H9 (cell line): ENCODE results near the gene USP46. TPM values are rescaled to one million over a fixed set of nuclear protein-coding genes. Genes with fewer than 3 reads are reported as not detected.

Experiments
- DNase-seq: peaks from one replicate; pipeline ENCODE4 v3.0.0-alpha.2; 2017
- H2AFZ ChIP-seq: one replicate; pipeline ENCODE4 v1.6.1; 2013; ENCODE audit warnings: mild to moderate bottlenecking, low read length, control low read depth, moderate library complexity
- H2AK5ac ChIP-seq: 2 replicates; pipeline ENCODE4 v1.6.1; 2013; ENCODE audit warnings: low read length, control low read depth, mixed read lengths; ENCODE audit not compliant: insufficient read length
- H2BK120ac ChIP-seq: one replicate; pipeline ENCODE4 v1.6.1; 2013; ENCODE audit warnings: low read depth, mild to moderate bottlenecking, low read length, control low read depth, inconsistent platforms; ENCODE audit not compliant: poor library complexity, severe bottlenecking
- H2BK12ac ChIP-seq: 2 replicates; pipeline ENCODE4 v1.6.1; 2013; ENCODE audit warnings: low read length, control low read depth, mixed read lengths, low read depth; ENCODE audit not compliant: insufficient read length
- H2BK15ac ChIP-seq: 2 replicates; pipeline ENCODE4 v1.6.1; 2013; ENCODE audit warnings: low read depth, low read length, control low read depth
- H2BK20ac ChIP-seq: one replicate; pipeline ENCODE4 v1.6.1; 2013; ENCODE audit warnings: low read depth, mild to moderate bottlenecking, low read length, control low read depth, inconsistent platforms; ENCODE audit not compliant: poor library complexity, severe bottlenecking
- H2BK5ac ChIP-seq: 2 replicates; pipeline ENCODE4 v1.6.1; 2013; ENCODE audit warnings: low read length, control low read depth, mixed read lengths; ENCODE audit not compliant: insufficient read length
- H3K14ac ChIP-seq: 2 replicates; pipeline ENCODE4 v1.6.1; 2013; ENCODE audit warnings: low read length, control low read depth; ENCODE audit not compliant: insufficient read depth
- H3K18ac ChIP-seq: 2 replicates; pipeline ENCODE4 v1.6.1; 2013; ENCODE audit warnings: low read depth, mild to moderate bottlenecking, mixed read lengths, low read length, control low read depth; ENCODE audit not compliant: insufficient read length
- H3K23ac ChIP-seq: 2 replicates; pipeline ENCODE4 v1.6.1; 2013; ENCODE audit warnings: low read length, control low read depth, mixed read lengths, low read depth; ENCODE audit not compliant: insufficient read length
- H3K23me2 ChIP-seq: 2 replicates; pipeline ENCODE4 v1.6.1; 2013; ENCODE audit warnings: low read depth, mild to moderate bottlenecking, mixed read lengths, low read length, control low read depth; ENCODE audit not compliant: insufficient read length, poor library complexity, severe bottlenecking
- H3K27ac ChIP-seq: 2 replicates; pipeline ENCODE4 v1.5.1; 2013; ENCODE audit warnings: low read length, control low read depth, mixed read lengths, low read depth; ENCODE audit not compliant: insufficient read length
- H3K27me3 ChIP-seq: 2 replicates; pipeline ENCODE4 v1.6.1; 2013; ENCODE audit warnings: low read length, control low read depth, inconsistent platforms; ENCODE audit not compliant: insufficient read depth
- H3K4ac ChIP-seq: 2 replicates; pipeline ENCODE4 v1.6.1; 2013; ENCODE audit warnings: low read depth, mild to moderate bottlenecking, control low read depth, inconsistent platforms, low read length, moderate library complexity
- H3K4me1 ChIP-seq: 2 replicates; pipeline ENCODE4 v1.6.1; 2013; ENCODE audit warnings: low read length, control low read depth, inconsistent platforms; ENCODE audit not compliant: insufficient read depth
- H3K4me2 ChIP-seq: 2 replicates; pipeline ENCODE4 v1.6.1; 2013; ENCODE audit warnings: low read length, control low read depth, mixed read lengths; ENCODE audit not compliant: insufficient read length, insufficient read depth
- H3K56ac ChIP-seq: 2 replicates; pipeline ENCODE4 v1.6.1; 2013; ENCODE audit warnings: low read depth, mild to moderate bottlenecking, mixed read lengths, low read length, control low read depth; ENCODE audit not compliant: insufficient read length
- H3K79me1 ChIP-seq: 2 replicates; pipeline ENCODE4 v1.6.1; 2013; ENCODE audit warnings: low read depth, mild to moderate bottlenecking, moderate library complexity, low read length, control low read depth, inconsistent platforms; ENCODE audit not compliant: insufficient read depth, poor library complexity, severe bottlenecking
- H3K79me2 ChIP-seq: 2 replicates; pipeline ENCODE4 v1.6.1; 2013; ENCODE audit warnings: low read length, control low read depth, inconsistent platforms; ENCODE audit not compliant: insufficient read depth
- H3K9ac ChIP-seq: 2 replicates; pipeline ENCODE4 v1.6.1; 2013; ENCODE audit warnings: low read length, control low read depth, mixed read lengths; ENCODE audit not compliant: insufficient read length; ENCODE audit errors: extremely low read depth
- H3K9me3 ChIP-seq: one replicate; pipeline ENCODE4 v1.6.1; 2013; ENCODE audit warnings: low read depth, low read length, inconsistent platforms; ENCODE audit not compliant: control insufficient read depth
- H3T11ph ChIP-seq: one replicate; pipeline ENCODE4 v1.6.1; 2013; ENCODE audit warnings: mild to moderate bottlenecking, low read length, control low read depth, inconsistent platforms
- H4K20me1 ChIP-seq: one replicate; pipeline ENCODE4 v1.6.1; 2013; ENCODE audit not compliant: control insufficient read depth, insufficient read length, insufficient read depth
- H4K5ac ChIP-seq: 2 replicates; pipeline ENCODE4 v1.6.1; 2013; ENCODE audit warnings: low read depth, mild to moderate bottlenecking, mixed read lengths, low read length, control low read depth; ENCODE audit not compliant: insufficient read length
- H4K8ac ChIP-seq: replicated peaks from 2 replicates; pipeline ENCODE4 v1.6.1; 2013; ENCODE audit warnings: low read length, control low read depth, mixed read lengths, low read depth; ENCODE audit not compliant: insufficient read length
- H4K91ac ChIP-seq: 2 replicates; pipeline ENCODE4 v1.6.1; 2013; ENCODE audit warnings: low read depth, mild to moderate bottlenecking, moderate library complexity, mixed read lengths, low read length, control low read depth; ENCODE audit not compliant: insufficient read length
- H3K27ac Mint-ChIP-seq, 3 experiments: 2 replicates in 2 of 3; 3 replicates in 1 of 3; pipeline ENCODE4 v1.8.0; 2020 to 2021; ENCODE audit warnings: mixed read lengths in 3 of 3, mild to moderate bottlenecking in 1 of 3, moderate library complexity in 1 of 3
- H3K27me3 Mint-ChIP-seq: 2 replicates; pipeline ENCODE4 v1.8.0; 2021; ENCODE audit warnings: low read depth, mild to moderate bottlenecking, moderate library complexity, mixed read lengths
- H3K36me3 Mint-ChIP-seq, 3 experiments: 2 replicates in 2 of 3; 3 replicates in 1 of 3; pipeline ENCODE4 v1.8.0; 2020 to 2021; ENCODE audit warnings: low read depth in 3 of 3, mixed read lengths in 3 of 3; ENCODE audit not compliant: insufficient read depth in 1 of 3
- H3K4me1 Mint-ChIP-seq, 2 experiments: 2 replicates each; pipeline ENCODE4 v1.8.0; 2020; ENCODE audit warnings: mixed read lengths in 2 of 2
- H3K4me3 Mint-ChIP-seq, 2 experiments: 2 replicates in 1 of 2; 3 replicates in 1 of 2; pipeline ENCODE4 v1.8.0; 2020 to 2021; ENCODE audit warnings: mild to moderate bottlenecking in 2 of 2, mixed read lengths in 2 of 2, moderate library complexity in 1 of 2
- H3K9me3 Mint-ChIP-seq, 2 experiments: 2 replicates in 1 of 2; 3 replicates in 1 of 2; pipeline ENCODE4 v1.8.0; 2020; ENCODE audit warnings: mild to moderate bottlenecking in 2 of 2, mixed read lengths in 2 of 2, moderate library complexity in 1 of 2
- WGBS: extraction: QIAGEN DNeasy Blood & Tissue Kit; methylation state at CpG from one replicate; pipeline ENCODE4 v1.1.7; 2013; ENCODE audit warnings: missing lambda C conversion rate, low lambda C conversion rate, mixed read lengths; ENCODE audit not compliant: insufficient read length; ENCODE audit errors: extremely low coverage; 5-methylcytosine and 5-hydroxymethylcytosine counted together
- total RNA-seq: library from RNA; stranded (reverse); gene quantifications from 2 replicates; pipeline ENCODE4 v1.2.1, GENCODE V29; 2021
- TF ChIP-seq, protein P1 (sequence below): fragments of 200-600 bp; sonication (generic); conservative IDR thresholded peaks from 3 replicates; pipeline ENCODE4 v1.8.0; 2021; ENCODE audit warnings: antibody characterized with exemption, mild to moderate bottlenecking

Gene USP46
- total RNA-seq, 1 experiment from 2014 or later: 59.8 TPM

DNA sequence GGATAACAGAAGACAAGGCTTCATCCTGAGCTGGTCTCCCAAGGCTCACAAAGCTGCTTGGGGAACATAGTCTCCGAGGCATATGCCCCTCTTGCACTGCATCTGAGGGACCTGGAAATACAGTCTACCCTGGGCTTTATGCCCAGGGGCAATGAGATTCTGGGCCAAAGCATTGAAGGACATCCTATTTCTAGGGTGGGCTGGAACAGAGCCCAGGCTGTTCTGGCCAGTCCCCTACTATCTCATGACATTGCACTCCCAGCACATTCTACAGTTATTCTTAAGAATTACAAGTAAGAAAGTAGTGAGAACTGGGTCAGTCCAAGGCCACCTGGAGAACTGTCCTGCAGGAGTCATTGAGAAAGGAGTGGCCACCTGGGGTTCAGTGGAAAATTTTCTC is 107.6 kb downstream of the USP46 start:
- Histone ChIP-seq H3T11ph (no peak overlapping the region), H3K9me3 (no peaks in the 10 kb centered on the region), H3K4ac (no peak overlapping the region), H3K4me2 (no peak overlapping the region), H2BK12ac (no peak overlapping the region), H2BK20ac (no peak overlapping the region), H2AFZ (no peak overlapping the region), H3K79me2 (no peaks in the 10 kb centered on the region), H4K8ac (no peak overlapping the region), H3K56ac (no peak overlapping the region), H3K18ac (no peak overlapping the region), H3K23me2 (no peaks in the 10 kb centered on the region), H4K5ac (no peak overlapping the region), H2BK5ac (no peak overlapping the region), H2AK5ac (no peak overlapping the region), H4K20me1 (no peaks in the 10 kb centered on the region), H3K23ac (no peak overlapping the region), H2BK15ac (no peak overlapping the region), H4K91ac (no peak overlapping the region), H2BK120ac (no peak overlapping the region), H3K4me1 (peaks cover 3% of the 10 kb centered on the region; the same call in 1 of the 2 replicates), H3K9ac (no peak overlapping the region), H3K27ac (no peak overlapping the region), H3K27me3 (no peaks in the 10 kb centered on the region), H3K14ac (no peak overlapping the region), H3K79me1 (no peaks in the 10 kb centered on the region)
- H3K4me1 Mint-ChIP-seq: peaks cover 48 to 53% of the 10 kb centered on the region in 2 experiments
- H3K36me3 Mint-ChIP-seq: peaks cover 0 to 7% (median 3%) of the 10 kb centered on the region in 3 experiments; a peak in 3 of 7 replicates
- no peaks in the 10 kb centered on the region for H3K27me3 Mint-ChIP-seq
- DNase-seq: no peak
- H3K4me3 Mint-ChIP-seq: no peak overlapping the region
- H3K9me3 Mint-ChIP-seq: 0 out of 5 replicates have a peak, but pooled peaks cover 0 to 2% of the 10 kb centered on the region in 2 experiments
- TF ChIP-seq, protein P1, sequence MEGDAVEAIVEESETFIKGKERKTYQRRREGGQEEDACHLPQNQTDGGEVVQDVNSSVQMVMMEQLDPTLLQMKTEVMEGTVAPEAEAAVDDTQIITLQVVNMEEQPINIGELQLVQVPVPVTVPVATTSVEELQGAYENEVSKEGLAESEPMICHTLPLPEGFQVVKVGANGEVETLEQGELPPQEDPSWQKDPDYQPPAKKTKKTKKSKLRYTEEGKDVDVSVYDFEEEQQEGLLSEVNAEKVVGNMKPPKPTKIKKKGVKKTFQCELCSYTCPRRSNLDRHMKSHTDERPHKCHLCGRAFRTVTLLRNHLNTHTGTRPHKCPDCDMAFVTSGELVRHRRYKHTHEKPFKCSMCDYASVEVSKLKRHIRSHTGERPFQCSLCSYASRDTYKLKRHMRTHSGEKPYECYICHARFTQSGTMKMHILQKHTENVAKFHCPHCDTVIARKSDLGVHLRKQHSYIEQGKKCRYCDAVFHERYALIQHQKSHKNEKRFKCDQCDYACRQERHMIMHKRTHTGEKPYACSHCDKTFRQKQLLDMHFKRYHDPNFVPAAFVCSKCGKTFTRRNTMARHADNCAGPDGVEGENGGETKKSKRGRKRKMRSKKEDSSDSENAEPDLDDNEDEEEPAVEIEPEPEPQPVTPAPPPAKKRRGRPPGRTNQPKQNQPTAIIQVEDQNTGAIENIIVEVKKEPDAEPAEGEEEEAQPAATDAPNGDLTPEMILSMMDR: no peak
- no CpG with 5 or more reads among the region's 1 CpG for WGBS
- H3K27ac Mint-ChIP-seq: no peak overlapping the region
